Heart right ventricle (tissue), 16 donors: Measurements from ENCODE around the gene SMIM38. TPM values are rescaled to one million over a fixed set of nuclear protein-coding genes. Genes with fewer than 3 reads are reported as not detected.

Experiments used
- ATAC-seq, 8 donors: fragments of 200-7000 bp; cut with Tn5 transposase; one replicate each; pipeline ENCODE4 v1.9.1; 2020; ENCODE audit warnings: mild to moderate bottlenecking in 8 of 8, moderate library complexity in 8 of 8, moderate number of reproducible peaks in 1 of 8
- DNase-seq, 2 donors: peaks; one replicate each; pipeline ENCODE4 v3.0.0-alpha.2; 2020
- H3K27ac ChIP-seq, 10 donors: fragments of 200-600 bp; sonication (generic) in 2 of 10; one replicate each; pipeline versions ENCODE4 v1.5.0 to v1.8.0; 2020 to 2022; ENCODE audit warnings: mild to moderate bottlenecking in 3 of 10
- H3K27me3 ChIP-seq, 7 donors: fragments of 200-600 bp; one replicate each; pipeline ENCODE4 v1.8.0; 2021 to 2022; ENCODE audit warnings: mild to moderate bottlenecking in 2 of 7
- H3K36me3 ChIP-seq, 9 donors: fragments of 200-600 bp; sonication (generic) in 1 of 9; one replicate each; pipeline versions ENCODE4 v1.5.0 to v1.8.0; 2020 to 2022; ENCODE audit warnings: mild to moderate bottlenecking in 2 of 9
- H3K4me1 ChIP-seq, 9 donors: fragments of 200-600 bp; sonication (generic) in 1 of 9; one replicate each; pipeline versions ENCODE4 v1.5.0 to v1.8.0; 2020 to 2022; ENCODE audit warnings: mild to moderate bottlenecking in 4 of 9
- H3K4me3 ChIP-seq, 10 donors: fragments of 200-600 bp; sonication (generic) in 2 of 10; one replicate each; pipeline versions ENCODE4 v1.5.0 to v1.8.0; 2020 to 2022; ENCODE audit warnings: mild to moderate bottlenecking in 7 of 10, moderate library complexity in 2 of 10
- H3K9me3 ChIP-seq, 11 donors: fragments of 200-600 bp in 10 of 11; sonication (generic) in 2 of 11; one replicate each; pipeline versions ENCODE4 v1.5.0 to v1.8.0; 2013 to 2022; ENCODE audit warnings: mild to moderate bottlenecking in 2 of 11, control low read depth in 1 of 11, moderate library complexity in 1 of 11
- CTCF ChIP-seq, 9 donors: fragments of 200-600 bp; sonication (generic) in 2 of 9; IDR thresholded peaks; one replicate each; pipeline versions ENCODE4 v1.5.0 to v1.8.0; 2021 to 2022; ENCODE audit warnings: antibody characterized with exemption in 9 of 9, mild to moderate bottlenecking in 5 of 9, moderate library complexity in 1 of 9
- whole genome bisulfite sequencing, 2 donors: extraction: QIAGEN DNeasy Blood & Tissue Kit; methylation state at CpG; one replicate each; pipeline ENCODE4 v1.1.7; 2013; ENCODE audit warnings: inconsistent platforms in 1 of 2; 5-methylcytosine and 5-hydroxymethylcytosine counted together
- intact Hi-C, 10 donors: fragments of 100-400 bp; cut with DNase I; formaldehyde crosslinking; loops; one replicate each; pipeline versions ENCODE4 v1.11.1 to v1.14.2; 2022
- polyA plus RNA-seq, 2 donors: library from polyadenylated mRNA; stranded (reverse); fragments of 200-250 nt; gene quantifications; one replicate each; pipeline ENCODE4 v1.2.3, GENCODE V29; 2013
- total RNA-seq, 10 donors: library from RNA; stranded (reverse); fragmentation: NEBNext Ultra II Directional in 3 of 10; extraction: Animal tissue kit (Norgen Biotek cat#: 25700) in 3 of 10; gene quantifications; one replicate each; pipeline versions ENCODE4 v1.2.1 to v1.2.4, GENCODE V29; 2021 to 2023
- donor health status: Arrhythmogenic right ventricular cardiomyopathy.
- donor health status: ischemic (EF 13 %, LVEDD 7.1; RV severe dilation, severe dysfunction).
- donor health status: healthy with polysubstance abuse.
- donor health status: DM: no; HTN: yes; CAD: no.
- donor health status: DM: no; HTN: no; CAD: no.
- donor health status: ischemic (EF 25% LVEDD 6.9; RV normal size, moderate dysfunction).
- donor health status: ischemic (EF 25% LVEDD 5.7; RV mildly dilated, moderate dysfunction).
- donor health status: healthy.
- donor health status: DM: yes; HTN: yes; CAD: no.
- donor health status: Ischemic cardiomyopathy.
- donor health status: ischemic (EF 35%, LVEDD 5.7; RV mildly dilated, moderate dysfunction).
- donor health status: nonischemic (EF 11% LVEDD 7.7; RV severe dilation, severe dysfunction).
- donor health status: DM: yes; HTN: yes; CAD: no.
- donor health status: PGD.
- donor health status: ischemic (EF 29% LVEDD 5.4; RV normal size, mild dysfunction).
- donor health status: nonischemic (EF 23%, LVEDD 6.1; RV moderate dilation, normal function).

SMIM38 gene
- total and polyA plus RNA-seq, 12 donors = 0.07 to 0.56 (median 0.18) TPM; not detected in 1

- 94% methylated on average over 25 of the region's 25 CpGs for WGBS, 2 donors
- H3K27ac ChIP-seq = no peak overlapping the region
- peaks cover 0 to 7% (median 0%) of the 10 kb centered on the region in 7 donors for H3K27me3 ChIP-seq
- no peaks in the 10 kb centered on the region for H3K9me3 ChIP-seq
- no peaks in the 10 kb centered on the region for H3K36me3 ChIP-seq
- intact Hi-C loops = no loop called here
- H3K4me1 ChIP-seq = peaks cover 3 to 21% (median 11%) of the 10 kb centered on the region in 9 donors
- TF ChIP-seq CTCF (IDR thresholded peaks at IDR 0.05) = no peak
- H3K4me3 ChIP-seq = no peak overlapping the region
- ATAC-seq = peak in 1 of 8 donors; percentile 8
- no peak for DNase-seq
These were observed 46.9 kb downstream of the SMIM38 start for GRCh38 chr11:69202511-69203221.

GRCh38 chr11:69203381-69203780, 47.6 kb downstream of the SMIM38 start:
- peaks cover 3 to 21% (median 11%) of the 10 kb centered on the region in 9 donors for H3K4me1 ChIP-seq
- H3K36me3 ChIP-seq = no peaks in the 10 kb centered on the region
- peaks cover 0 to 7% (median 0%) of the 10 kb centered on the region in 7 donors for H3K27me3 ChIP-seq
- no peak overlapping the region for H3K4me3 ChIP-seq
- intact Hi-C loops = no loop called here
- ATAC-seq = no peak
- WGBS, 2 donors = 87 to 88% methylated on average over 16 of the region's 16 CpGs
- peaks cover 0 to 7% (median 0%) of the 10 kb centered on the region in 11 donors for H3K9me3 ChIP-seq
- DNase-seq = no peak
- no peak overlapping the region for H3K27ac ChIP-seq
- TF ChIP-seq CTCF (IDR thresholded peaks at IDR 0.05) = no peak

GRCh38 chr11:69203901-69204245, 48.1 kb downstream of the SMIM38 start:
- Histone ChIP-seq H3K9me3 (peaks cover 0 to 9% (median 0%) of the 10 kb centered on the region in 11 donors), H3K4me1 (peaks cover 3 to 21% (median 11%) of the 10 kb centered on the region in 9 donors), H3K27me3 (peaks cover 0 to 7% (median 0%) of the 10 kb centered on the region in 7 donors), H3K36me3 (no peaks in the 10 kb centered on the region), H3K27ac (no peak overlapping the region), H3K4me3 (no peak overlapping the region)
- no peak for TF ChIP-seq CTCF (IDR thresholded peaks at IDR 0.05)
- DNase-seq = no peak
- intact Hi-C loops = no loop called here
- ATAC-seq = no peak
- WGBS, 2 donors = 90% methylated on average over 8 of the region's 8 CpGs

GRCh38 chr11:69204246-69204940, 48.7 kb downstream of the SMIM38 start:
- WGBS, 2 donors = 88 to 90% methylated on average over 19 of the region's 19 CpGs
- no peak overlapping the region for H3K27ac ChIP-seq
- H3K36me3 ChIP-seq = no peaks in the 10 kb centered on the region
- H3K4me3 ChIP-seq = no peak overlapping the region
- ATAC-seq (no peak), DNase-seq (no peak)
- intact Hi-C loops = no loop called here
- peaks cover 0 to 7% (median 0%) of the 10 kb centered on the region in 7 donors for H3K27me3 ChIP-seq
- peaks cover 0 to 9% (median 0%) of the 10 kb centered on the region in 11 donors for H3K9me3 ChIP-seq
- no peak for TF ChIP-seq CTCF (IDR thresholded peaks at IDR 0.05)
- peaks cover 3 to 18% (median 11%) of the 10 kb centered on the region in 9 donors for H3K4me1 ChIP-seq
